Measurements from ENCODE around the gene CELF5. TPM values are rescaled to one million over a fixed set of nuclear protein-coding genes. Genes with fewer than 3 reads are reported as not detected.

CELF5 gene
- under 1 TPM; 0.01 to 0.63 (median 0.56) TPM for polyA plus RNA-seq

GRCh38 chr19:3224346-3225168 is at the start of gene CELF5:
CELF5 (plus strand) TSS chr19:3224661; CDS start chr19:3224740, 79 bp downstream.
- WGBS, 3 donors = 1 to 2% (median 2%) methylated on average over 55 to 91 of the region's 94 CpGs
- no peak within 1 kb of the TSS for H3K27ac ChIP-seq (ENCODE audit: low read depth, low read length)

DNA sequence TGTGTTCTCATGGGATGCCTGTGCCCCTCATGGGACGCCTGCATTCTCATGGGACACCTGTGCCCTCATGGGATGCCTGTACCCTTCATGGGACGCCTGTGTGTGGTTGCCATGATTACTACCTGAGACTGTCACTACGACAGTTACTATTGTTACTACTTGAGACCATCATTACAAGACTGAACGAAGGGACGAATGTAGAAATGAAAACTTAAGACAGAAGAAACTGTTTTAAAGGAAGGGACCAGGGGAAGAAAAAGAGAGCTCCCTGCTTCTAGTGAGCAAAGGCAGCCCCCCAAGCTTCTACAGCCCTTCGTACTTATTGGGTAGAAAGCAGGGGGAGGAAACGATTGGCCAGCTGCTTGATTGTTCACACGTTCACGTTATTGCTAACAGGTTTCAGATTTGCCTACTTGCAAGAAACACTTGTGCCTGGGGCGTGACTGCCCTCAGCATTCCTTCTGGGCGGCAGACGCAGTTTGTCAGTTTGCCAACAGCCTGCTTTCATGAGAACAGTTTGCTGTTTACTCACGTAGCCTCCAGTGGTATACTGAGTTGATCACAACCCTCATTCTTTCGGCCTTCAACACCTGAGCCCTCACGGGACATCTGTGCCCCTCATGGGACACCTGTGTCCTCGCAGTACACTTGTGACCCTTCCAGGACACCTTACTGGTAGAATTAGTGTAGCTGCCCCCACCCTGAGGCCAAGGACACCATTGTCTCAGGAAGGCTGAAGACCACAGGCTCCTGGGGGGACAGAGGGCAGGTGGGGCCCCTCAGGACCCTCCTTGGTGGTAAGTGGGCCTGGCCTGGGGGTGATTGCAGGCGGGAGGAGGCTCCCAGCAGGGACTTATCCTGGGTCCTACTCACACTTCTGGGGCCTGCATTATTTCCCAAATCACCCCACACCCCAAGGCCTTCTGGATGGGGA is 48.4 kb upstream of the CELF5 start:
- 46 to 54% (median 54%) methylated on average over 17 of the region's 17 CpGs for WGBS, 3 donors
- H3K27ac ChIP-seq (ENCODE audit: low read depth, low read length) = no peak overlapping the region

- H3K27ac ChIP-seq (ENCODE audit: low read depth, low read length) = no peak overlapping the region
- 59 to 78% (median 67%) methylated on average over 10 to 11 of the region's 11 CpGs for WGBS, 3 donors
Measured at GRCh38 chr19:3176715-3177501, 47.6 kb upstream of the CELF5 start.

GRCh38 chr19:3178377-3178972 is 46.0 kb upstream of the CELF5 start, which contains the start of gene S1PR4:
S1PR4 (plus strand) TSS chr19:3178769; CDS start chr19:3178793, 24 bp downstream.
- H3K27ac ChIP-seq (ENCODE audit: low read depth, low read length) = no peak within 1 kb of the TSS
- WGBS, 3 donors = 32 to 73% (median 34%) methylated on average over 40 to 42 of the region's 42 CpGs

DNA sequence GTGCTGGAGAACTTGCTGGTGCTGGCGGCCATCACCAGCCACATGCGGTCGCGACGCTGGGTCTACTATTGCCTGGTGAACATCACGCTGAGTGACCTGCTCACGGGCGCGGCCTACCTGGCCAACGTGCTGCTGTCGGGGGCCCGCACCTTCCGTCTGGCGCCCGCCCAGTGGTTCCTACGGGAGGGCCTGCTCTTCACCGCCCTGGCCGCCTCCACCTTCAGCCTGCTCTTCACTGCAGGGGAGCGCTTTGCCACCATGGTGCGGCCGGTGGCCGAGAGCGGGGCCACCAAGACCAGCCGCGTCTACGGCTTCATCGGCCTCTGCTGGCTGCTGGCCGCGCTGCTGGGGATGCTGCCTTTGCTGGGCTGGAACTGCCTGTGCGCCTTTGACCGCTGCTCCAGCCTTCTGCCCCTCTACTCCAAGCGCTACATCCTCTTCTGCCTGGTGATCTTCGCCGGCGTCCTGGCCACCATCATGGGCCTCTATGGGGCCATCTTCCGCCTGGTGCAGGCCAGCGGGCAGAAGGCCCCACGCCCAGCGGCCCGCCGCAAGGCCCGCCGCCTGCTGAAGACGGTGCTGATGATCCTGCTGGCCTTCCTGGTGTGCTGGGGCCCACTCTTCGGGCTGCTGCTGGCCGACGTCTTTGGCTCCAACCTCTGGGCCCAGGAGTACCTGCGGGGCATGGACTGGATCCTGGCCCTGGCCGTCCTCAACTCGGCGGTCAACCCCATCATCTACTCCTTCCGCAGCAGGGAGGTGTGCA is 45.3 kb upstream of the CELF5 start:
- WGBS, 3 donors = 50 to 89% (median 57%) methylated on average over 45 to 52 of the region's 52 CpGs
- no peak overlapping the region for H3K27ac ChIP-seq (ENCODE audit: low read depth, low read length)

DNA sequence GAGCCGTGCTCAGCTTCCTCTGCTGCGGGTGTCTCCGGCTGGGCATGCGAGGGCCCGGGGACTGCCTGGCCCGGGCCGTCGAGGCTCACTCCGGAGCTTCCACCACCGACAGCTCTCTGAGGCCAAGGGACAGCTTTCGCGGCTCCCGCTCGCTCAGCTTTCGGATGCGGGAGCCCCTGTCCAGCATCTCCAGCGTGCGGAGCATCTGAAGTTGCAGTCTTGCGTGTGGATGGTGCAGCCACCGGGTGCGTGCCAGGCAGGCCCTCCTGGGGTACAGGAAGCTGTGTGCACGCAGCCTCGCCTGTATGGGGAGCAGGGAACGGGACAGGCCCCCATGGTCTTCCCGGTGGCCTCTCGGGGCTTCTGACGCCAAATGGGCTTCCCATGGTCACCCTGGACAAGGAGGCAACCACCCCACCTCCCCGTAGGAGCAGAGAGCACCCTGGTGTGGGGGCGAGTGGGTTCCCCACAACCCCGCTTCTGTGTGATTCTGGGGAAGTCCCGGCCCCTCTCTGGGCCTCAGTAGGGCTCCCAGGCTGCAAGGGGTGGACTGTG is 44.6 kb upstream of the CELF5 start:
- no peak overlapping the region for H3K27ac ChIP-seq (ENCODE audit: low read depth, low read length)
- WGBS, 3 donors = 58 to 86% (median 62%) methylated on average over 30 to 31 of the region's 31 CpGs

DNA sequence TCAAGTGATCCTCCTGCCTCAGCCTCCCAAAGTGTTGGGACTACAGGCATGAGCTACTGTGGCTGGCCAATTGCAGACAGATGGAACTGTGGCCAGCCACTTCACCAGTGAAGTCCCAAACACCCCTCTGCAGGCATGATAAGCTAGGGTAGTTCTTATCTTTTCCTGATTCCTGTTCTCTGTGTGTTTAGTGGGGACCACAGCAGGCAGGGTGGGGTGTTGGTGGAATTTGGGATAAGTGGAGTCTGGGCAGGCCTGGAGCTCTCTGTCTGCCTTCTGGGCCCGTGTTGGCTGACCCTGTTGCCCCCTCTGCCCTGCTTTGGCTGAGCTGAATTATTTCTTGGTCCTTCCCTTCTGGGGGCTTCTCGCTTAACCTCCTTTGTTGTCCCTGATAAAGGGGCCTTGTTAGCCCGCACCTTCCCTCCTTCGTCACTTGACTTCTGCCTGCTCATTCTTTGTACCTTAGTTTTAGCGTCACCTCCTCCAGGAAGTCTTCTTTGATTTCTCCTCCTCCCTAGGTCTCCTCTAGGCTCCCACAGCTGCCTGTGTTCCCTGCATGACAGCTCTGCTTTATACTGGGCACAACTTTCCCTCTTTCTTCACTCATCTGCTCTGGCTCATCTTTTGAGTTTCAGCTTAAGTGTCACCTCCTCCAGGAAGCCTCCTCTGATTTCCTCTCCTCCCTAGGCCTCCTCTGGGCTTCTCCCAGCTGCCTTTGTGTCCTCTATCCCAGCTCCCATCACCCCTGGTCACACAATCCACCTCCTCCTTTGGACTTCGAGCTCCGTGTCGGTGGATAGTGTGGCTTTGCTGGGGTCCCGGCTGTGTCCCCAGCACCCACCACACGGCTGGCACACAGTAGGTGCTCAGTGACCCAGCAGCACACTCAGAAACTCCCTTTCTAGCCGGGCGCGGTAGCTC is 40.5 kb upstream of the CELF5 start:
- peak overlapping the region; percentile 1 for H3K27ac ChIP-seq (ENCODE audit: low read depth, low read length)
- WGBS, 3 donors = 68 to 79% (median 77%) methylated on average over 13 of the region's 13 CpGs

DNA sequence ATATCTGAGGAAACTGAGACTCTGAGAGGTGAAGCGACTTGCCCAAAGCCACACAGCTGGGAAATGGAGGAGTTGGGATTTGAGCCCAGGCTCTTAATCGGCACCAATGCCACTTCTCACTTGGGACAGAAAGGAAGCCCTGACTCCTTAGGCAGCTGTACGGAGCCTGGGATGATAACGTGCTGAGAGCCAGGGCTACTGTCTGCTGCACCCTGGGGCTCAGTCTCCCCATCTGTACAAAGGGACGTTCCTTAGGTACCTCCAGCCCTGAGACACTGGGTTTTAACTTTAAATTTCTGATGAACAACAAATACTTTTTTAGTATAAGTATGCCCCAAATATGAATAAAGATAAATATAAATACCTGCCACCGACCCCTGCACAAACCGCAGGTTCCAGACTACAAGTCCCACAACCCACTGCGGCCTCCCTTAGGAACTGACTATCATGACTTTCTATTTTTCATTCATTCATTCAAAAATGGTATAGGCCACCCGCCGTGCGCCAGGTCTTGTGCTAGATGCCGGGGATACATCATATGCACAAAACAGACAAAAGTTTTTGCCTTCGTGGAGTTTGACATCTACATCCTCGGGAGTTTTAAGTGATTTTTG is 39.5 kb upstream of the CELF5 start:
- WGBS, 3 donors = 13 to 19% (median 14%) methylated on average over 14 of the region's 14 CpGs
- no peak overlapping the region for H3K27ac ChIP-seq (ENCODE audit: low read depth, low read length)

GRCh38 chr19:3185461-3186159 is 38.9 kb upstream of the CELF5 start, which contains the start of gene NCLN:
NCLN (plus strand) TSS chr19:3185930; CDS start chr19:3186031, 101 bp downstream.
- no peak within 1 kb of the TSS for H3K27ac ChIP-seq (ENCODE audit: low read depth, low read length)
- 0% methylated on average over 51 to 69 of the region's 69 CpGs for WGBS, 3 donors

DNA sequence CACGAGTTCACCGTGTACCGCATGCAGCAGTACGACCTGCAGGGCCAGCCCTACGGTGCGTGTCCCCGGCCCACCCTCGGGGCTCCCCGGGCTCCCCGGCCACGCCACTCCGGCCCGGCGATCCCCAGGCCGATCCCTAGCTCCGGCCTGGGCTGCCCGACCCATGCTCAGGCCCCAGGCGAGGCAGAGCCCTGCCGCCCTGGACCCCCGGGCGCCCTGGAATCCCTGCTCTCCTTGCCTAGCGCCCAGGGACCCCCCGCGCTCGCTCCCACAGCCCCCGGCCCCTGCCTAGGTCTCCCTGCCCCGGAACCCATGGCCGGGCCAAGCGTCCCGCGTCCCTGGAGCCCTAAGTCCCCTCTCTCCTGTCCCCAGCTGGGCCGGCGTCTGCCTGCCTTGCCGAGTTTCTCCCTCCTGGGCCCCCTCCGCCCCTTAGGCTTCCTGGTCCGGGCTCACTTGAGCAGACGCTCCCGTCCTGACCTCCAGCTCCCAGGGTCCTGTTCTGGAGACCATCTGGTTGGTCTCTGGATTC is 38.2 kb upstream of the CELF5 start:
- 0% methylated on average over 29 to 38 of the region's 38 CpGs for WGBS, 3 donors
- H3K27ac ChIP-seq (ENCODE audit: low read depth, low read length) = no peak overlapping the region

GRCh38 chr19:3186891-3187661 is 37.4 kb upstream of the CELF5 start:
- H3K27ac ChIP-seq (ENCODE audit: low read depth, low read length) = no peak overlapping the region

GRCh38 chr19:3187662-3188511 is 36.6 kb upstream of the CELF5 start:
- 81 to 89% (median 83%) methylated on average over 36 of the region's 36 CpGs for WGBS, 3 donors
- H3K27ac ChIP-seq (ENCODE audit: low read depth, low read length) = no peak overlapping the region

More at GRCh38 chr19:3186891-3187661, 37.4 kb upstream of the CELF5 start:
- WGBS, 3 donors = 63 to 64% (median 63%) methylated on average over 23 of the region's 23 CpGs

Measured in adipose tissue (tissue), 3 donors.